ENCODE data around the gene EXOC7. TPM values are rescaled to one million over a fixed set of nuclear protein-coding genes. Genes with fewer than 3 reads are reported as not detected.

EXOC7 gene
- total RNA-seq, 2 experiments from 2014 or later, result 122 to 173 TPM

- H3K9me3 ChIP-seq (ENCODE audit: low read length), result no peaks in the 10 kb centered on the region
- peaks cover 52% of the 10 kb centered on the region for H3K36me3 ChIP-seq (ENCODE audit: insufficient read depth, low read length)
- DNase-seq (ENCODE audit: low spot score), result no peak
- no TSS peak for BruUV-seq (replicated peaks)
- H2AFZ ChIP-seq (ENCODE audit: low read length), result no peak overlapping the region
- ChIA-PET CTCF (ENCODE audit: unreplicated experiment) (interaction anchor here (0.6 kb wide), 1 partner anchor 322 kb away, joined by 3 read pairs; no protein-coding TSS in a partner anchor), POLR2A (no interaction called here)
- H3K4me2 ChIP-seq (ENCODE audit: low read length), result no peak overlapping the region
- no peaks in the 10 kb centered on the region for H3K79me2 ChIP-seq (ENCODE audit: insufficient read depth, low read depth, low read length)
- H3K4me1 ChIP-seq (ENCODE audit: insufficient read depth, low read length, poor library complexity, severe bottlenecking), result peaks cover 3% of the 10 kb centered on the region
- no peak overlapping the region for H3K4me3 ChIP-seq (ENCODE audit: low read depth, low read length, poor library complexity, severe bottlenecking)
- no peak overlapping the region for H3K27ac ChIP-seq (ENCODE audit: low read depth, low read length, poor library complexity, severe bottlenecking)
- H3K9me2 ChIP-seq (ENCODE audit: insufficient read depth, low read length), result no peaks in the 10 kb centered on the region
- no peaks in the 10 kb centered on the region for H4K20me1 ChIP-seq (ENCODE audit: insufficient read depth, low read length)
- intact Hi-C loops (cut with micrococcal nuclease; ENCODE audit: unreplicated experiment), result no loop called here
- TF ChIP-seq CTCF (conservative IDR thresholded peaks at IDR 0.05; ENCODE audit: low read length), result no peak
- no peak for TF ChIP-seq EZH2phosphoT487 (IDR thresholded peaks at IDR 0.05; ENCODE audit: borderline replicate concordance, low read depth, low read length)
Observed at GRCh38 chr17:76083536-76084182, 19.9 kb downstream of the EXOC7 start.

- no peaks in the 10 kb centered on the region for H3K9me2 ChIP-seq (ENCODE audit: insufficient read depth, low read length)
- BruUV-seq (replicated peaks), result TSS peak; percentile 48
- peaks cover 41% of the 10 kb centered on the region for H3K36me3 ChIP-seq (ENCODE audit: insufficient read depth, low read length)
- POLR2A ChIA-PET, result no interaction called here
- peaks cover 6% of the 10 kb centered on the region for H3K4me1 ChIP-seq (ENCODE audit: insufficient read depth, low read length, poor library complexity, severe bottlenecking)
- no peak overlapping the region for H2AFZ ChIP-seq (ENCODE audit: low read length)
- no peak for TF ChIP-seq EZH2phosphoT487 (IDR thresholded peaks at IDR 0.05; ENCODE audit: borderline replicate concordance, low read depth, low read length)
- TF ChIP-seq CTCF (conservative IDR thresholded peaks at IDR 0.05; ENCODE audit: low read length), result no peak
- CTCF ChIA-PET (ENCODE audit: unreplicated experiment), result no interaction called here
- no peak overlapping the region for H3K27ac ChIP-seq (ENCODE audit: low read depth, low read length, poor library complexity, severe bottlenecking)
- no peaks in the 10 kb centered on the region for H3K9me3 ChIP-seq (ENCODE audit: low read length)
- DNase-seq (ENCODE audit: low spot score), result no peak
- no peak overlapping the region for H3K4me3 ChIP-seq (ENCODE audit: low read depth, low read length, poor library complexity, severe bottlenecking)
- H3K4me2 ChIP-seq (ENCODE audit: low read length), result no peak overlapping the region
- no peaks in the 10 kb centered on the region for H3K79me2 ChIP-seq (ENCODE audit: insufficient read depth, low read depth, low read length)
- no peaks in the 10 kb centered on the region for H4K20me1 ChIP-seq (ENCODE audit: insufficient read depth, low read length)
- intact Hi-C loops (cut with micrococcal nuclease; ENCODE audit: unreplicated experiment), result no loop called here
Observed at GRCh38 chr17:76082326-76083251, 21.0 kb downstream of the EXOC7 start.

All from OCI-LY7 (cell line).